Stimulated activated CD8-positive, alpha-beta memory T cell treated with anti-CD3 and anti-CD28 coated beads, Interleukin-4, amount 100 ng/mL, for 1 hour (primary cell): ENCODE data around the gene RPL12.

Source experiments
- DNase-seq, 2 donors: peaks; one replicate each; pipeline ENCODE4 v3.0.0-alpha.2; 2020; ENCODE audit warnings: low read depth in 2 of 2, low spot score in 1 of 2

The RPL12 gene

DNA sequence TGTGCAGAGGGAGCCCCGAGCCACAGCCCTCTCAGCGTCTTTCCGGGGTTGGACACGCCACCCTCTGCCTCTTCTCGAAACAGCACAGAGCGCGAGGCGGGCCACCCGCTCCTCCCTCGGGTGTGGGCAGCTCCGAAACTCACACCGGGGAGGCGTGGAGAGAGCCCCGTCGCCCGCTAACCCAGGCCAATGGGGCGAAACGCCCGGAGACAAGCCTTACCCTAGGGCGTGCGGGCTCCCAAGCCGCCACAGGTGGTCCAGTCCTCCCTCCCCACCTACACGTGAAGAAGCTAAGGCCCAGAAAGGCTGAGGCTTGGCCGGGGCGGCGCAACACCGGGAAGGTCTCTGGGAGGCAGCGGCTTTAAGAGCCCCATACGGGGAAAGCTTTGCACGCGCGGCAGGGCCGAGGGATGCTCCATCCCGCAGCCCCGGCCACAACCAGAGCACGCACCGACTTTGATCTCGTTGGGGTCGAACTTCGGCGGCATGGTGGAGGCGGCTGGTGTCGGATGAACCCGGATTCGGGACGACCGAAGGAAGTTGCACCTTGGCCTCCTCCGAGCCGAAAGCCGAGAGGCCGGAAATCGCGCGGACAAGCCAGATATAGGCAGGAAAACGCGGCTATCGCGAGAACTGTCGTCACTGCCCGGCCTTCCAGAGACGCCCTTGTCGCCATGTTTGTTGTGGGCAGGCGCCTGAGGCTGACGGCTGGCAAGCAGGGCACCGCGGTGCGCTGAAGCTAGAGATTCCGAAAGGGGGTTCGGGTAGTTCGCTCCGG is at the start of gene RPL12, which contains the start of gene LRSAM1:
RPL12 (minus strand) TSS at position 577 of the 778 bp plus-strand sequence; CDS start at position 488, 89 bp downstream.
LRSAM1 (plus strand) TSS at position 681 of the 778 bp plus-strand sequence. CDS start 3,018 bp downstream, outside the sequence.
- DNase-seq = peak; percentile 98 to 99

DNA sequence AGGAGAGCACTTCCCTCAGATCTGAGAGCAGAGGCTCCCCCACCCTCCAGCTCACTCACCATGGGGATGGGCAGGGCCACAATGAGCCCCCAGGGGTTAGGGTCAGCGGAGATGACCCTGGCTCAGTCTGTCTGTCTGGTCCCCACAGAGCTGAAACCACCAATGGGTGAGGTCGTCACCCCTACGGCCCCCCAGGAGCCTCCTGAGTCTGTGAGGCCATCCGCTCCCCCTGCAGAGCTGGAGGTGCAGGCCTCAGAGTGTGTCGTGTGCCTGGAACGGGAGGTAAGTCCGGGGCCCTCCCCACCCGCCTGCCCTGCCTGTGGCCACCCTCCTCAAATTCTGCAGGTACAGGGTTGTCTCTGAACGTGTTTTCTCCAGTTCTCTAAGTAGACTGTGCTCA is 49.7 kb upstream of the RPL12 start:
- no peak for DNase-seq

DNA sequence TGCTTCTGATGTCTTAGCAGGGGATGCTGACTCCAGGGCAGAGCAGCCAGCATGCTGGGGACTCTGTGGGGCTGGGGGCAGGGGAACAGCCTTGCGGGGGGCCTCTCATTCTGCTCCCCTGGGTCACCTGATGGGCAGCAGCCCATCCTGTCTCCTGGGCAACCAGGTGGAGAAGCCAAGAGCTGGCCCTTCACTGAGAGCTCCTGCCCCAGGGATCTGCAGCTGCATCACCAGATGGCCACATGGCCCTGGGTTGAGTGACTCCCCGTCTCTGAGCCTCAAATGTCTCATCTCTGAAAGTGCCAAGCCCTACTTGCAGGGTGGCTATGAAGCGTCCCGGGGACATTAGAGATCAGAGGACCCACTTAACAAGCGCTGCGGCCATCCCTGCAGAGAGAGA is 49.2 kb upstream of the RPL12 start:
- DNase-seq = no peak

DNA sequence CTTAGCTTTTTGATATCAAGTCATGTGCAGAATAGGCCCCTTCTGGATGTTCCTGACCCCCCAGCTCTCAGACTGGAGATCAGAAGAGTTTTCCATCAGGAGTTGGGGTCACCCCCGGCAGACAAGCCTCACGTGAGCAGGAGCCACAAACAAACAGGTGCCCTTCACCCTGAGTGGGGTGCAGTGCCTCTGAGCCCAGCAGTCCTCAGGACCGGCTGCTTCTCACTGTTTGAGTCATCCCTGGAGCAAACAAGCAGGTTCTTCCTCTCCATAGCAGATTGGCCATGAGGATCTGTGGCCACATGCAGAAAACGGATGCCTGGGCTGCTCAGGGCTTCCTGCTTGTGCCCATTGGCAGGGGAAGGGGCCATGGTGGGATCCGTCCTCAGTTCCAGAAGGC is 47.1 kb upstream of the RPL12 start:
- DNase-seq = no peak

DNA sequence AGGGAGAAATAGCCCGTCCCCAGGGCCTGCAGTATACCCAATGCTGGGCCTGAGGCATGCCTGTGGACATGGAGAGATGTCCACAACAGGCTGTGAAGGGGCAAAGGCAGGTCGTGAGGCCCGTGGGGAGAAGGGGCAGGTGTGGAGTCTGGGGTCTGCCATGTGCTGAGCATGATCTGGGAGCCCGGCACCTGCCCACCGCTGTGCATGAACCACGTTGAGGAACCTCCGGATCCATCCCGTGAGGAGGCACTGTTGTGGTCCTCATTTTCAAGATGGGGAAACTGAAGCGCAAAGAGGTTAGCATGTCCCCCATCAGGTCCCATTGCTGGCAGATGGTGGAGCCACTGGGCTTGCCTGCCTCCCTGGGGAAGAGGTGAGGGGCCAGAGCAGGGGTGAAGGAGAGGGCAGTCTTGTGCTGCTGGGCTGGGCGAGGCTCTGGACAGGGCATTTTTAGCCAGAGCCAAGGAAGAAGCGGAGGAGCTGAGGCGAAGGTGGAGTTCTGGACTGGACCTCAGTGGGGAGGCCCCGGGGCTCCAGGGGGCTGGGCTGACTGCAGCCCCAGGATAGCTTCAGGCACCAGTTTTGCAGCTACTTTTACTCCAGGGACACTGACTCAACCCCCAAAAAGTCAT is 46.6 kb upstream of the RPL12 start:
- DNase-seq = no peak

DNA sequence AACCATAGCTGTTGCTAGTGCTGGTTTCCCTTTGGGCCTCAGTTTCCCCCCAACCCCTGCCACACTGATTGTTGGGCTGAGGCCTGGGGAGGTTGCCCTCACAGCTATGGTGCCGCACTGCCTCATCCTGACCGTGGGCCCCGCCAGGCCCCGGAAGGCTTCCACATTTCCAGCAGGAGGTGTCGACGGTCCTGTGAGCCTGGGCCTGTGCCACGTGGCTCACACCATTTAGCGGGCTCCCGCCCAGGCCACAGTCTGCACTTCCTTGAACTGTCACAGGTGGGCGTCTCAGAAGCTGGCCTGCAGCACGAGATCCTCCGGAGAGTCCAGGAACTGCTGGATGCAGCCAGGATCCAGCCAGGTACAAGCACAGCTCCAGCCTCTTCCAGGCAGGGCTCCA is 45.8 kb upstream of the RPL12 start:
- DNase-seq = no peak

DNA sequence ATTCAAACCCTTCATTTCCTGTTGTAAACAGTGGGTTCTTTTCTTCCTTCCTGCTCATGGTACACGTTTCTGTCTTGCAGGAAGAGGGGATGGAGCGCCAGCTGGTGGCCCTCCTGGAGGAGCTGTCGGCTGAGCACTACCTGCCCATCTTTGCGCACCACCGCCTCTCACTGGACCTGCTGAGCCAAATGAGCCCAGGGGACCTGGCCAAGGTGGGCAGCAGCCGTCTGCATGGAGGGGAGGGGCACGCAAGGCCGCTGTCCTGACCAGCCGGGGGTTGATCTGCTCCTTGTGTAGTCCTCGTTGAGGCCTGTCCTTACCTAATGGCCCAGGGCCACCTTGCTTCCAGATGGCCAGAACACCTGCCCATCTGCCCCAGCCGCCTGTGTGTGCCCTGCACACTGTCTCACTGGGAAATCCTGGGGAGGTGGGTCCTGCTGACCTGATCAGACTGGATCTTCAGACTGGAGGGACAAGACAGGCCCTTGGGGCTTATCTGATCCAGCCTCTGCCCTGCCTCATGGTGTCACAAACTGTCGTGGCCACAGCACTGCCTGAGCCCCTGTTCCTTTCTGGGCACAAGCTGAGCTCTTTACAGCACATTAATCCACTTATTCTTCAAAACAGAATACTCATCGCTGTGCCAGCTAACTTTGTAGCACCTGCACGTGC is 44.8 kb upstream of the RPL12 start:
- DNase-seq = no peak

DNA sequence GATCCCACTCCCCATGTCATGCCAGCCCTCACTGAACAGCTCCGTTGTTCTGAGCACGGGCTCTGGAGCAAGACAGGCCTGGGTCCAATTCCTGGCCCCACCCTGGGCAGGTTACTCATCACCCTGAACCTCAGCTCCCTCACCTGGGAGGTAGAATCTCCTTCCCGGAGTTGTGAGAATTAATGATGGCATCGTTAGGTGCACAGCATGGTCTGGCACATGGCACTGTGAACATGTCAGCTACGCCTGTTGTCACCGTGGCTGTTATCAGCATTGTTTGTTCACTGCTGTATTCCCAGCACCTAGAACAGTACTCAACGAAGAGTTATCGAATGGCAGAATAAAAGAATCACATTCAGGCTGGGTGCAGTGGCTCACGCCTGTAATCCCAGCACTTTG is 43.1 kb upstream of the RPL12 start:
- no peak for DNase-seq

DNA sequence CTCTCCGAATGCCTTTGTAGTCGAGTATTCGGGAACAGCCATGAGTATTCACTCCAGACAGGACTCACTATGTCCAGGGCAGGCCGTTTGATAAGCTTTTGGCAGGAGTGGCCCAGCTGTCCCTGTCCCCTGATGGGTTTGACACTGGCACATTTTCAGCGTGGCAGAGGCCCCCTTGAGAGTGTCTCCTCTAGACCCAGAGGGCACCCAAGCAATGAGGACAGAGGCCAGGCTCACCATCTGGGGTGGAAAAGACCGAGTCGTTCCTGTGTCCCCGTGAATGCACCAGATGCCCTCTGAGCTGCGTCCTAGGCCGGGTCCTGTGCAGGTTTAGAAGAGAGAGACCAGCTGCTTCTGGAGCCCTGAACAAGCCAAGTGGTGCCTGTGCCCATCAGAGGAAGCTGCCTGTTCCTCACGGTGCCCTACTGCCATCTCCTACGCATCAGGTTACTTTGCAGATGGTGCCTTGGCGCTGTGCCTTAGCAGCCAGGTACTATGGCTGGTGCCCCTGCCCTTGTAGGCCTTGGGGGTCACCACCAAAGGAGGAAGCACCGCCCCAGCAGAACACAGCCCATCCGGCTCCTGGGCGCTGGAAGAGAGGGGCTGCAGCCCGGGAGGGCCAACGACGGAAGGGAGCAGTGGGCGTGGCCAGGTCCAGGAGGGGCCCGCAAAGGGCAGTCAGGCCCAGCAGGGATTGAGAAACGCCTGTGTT is 42.5 kb upstream of the RPL12 start:
- DNase-seq = no peak

DNA sequence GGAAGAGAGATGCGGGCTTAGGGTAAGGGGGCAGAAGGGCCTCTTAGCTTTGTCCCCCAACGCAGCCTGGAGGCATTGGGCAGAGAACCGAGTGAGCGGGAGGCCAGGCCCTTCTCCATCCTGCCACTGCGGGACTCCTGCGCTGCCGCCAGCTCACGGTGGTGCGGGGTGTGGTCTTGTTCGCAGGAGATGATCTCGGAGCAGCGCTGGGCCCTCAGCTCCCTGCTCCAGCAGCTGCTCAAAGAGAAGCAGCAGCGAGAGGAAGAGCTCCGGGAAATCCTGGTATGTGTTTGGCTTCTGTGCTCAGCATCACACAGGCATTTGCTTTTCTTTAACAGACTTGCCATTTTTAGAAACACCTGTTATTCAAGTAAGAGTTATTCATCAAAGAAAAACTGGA is 41.4 kb upstream of the RPL12 start:
- no peak for DNase-seq

DNA sequence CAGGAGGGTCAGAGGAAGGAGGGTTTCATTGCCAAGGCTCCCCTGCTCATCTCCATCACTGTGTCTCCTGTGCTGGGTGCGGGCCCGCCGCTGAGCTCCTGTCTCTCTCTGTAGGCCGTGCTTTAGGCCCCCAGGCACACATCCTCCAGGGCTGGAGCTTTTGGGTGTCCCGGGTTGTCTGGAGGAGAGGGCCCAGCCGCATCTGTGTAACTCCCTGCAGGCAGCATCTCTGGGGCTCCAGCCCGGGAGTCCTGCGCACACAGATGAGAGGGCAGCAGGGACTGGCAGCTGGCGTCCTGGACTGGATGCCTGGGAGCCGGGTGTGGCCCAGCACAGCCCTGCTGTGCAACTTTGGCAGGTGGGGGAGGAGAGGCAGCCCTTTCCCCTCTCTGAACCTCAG is 40.3 kb upstream of the RPL12 start:
- DNase-seq = no peak

DNA sequence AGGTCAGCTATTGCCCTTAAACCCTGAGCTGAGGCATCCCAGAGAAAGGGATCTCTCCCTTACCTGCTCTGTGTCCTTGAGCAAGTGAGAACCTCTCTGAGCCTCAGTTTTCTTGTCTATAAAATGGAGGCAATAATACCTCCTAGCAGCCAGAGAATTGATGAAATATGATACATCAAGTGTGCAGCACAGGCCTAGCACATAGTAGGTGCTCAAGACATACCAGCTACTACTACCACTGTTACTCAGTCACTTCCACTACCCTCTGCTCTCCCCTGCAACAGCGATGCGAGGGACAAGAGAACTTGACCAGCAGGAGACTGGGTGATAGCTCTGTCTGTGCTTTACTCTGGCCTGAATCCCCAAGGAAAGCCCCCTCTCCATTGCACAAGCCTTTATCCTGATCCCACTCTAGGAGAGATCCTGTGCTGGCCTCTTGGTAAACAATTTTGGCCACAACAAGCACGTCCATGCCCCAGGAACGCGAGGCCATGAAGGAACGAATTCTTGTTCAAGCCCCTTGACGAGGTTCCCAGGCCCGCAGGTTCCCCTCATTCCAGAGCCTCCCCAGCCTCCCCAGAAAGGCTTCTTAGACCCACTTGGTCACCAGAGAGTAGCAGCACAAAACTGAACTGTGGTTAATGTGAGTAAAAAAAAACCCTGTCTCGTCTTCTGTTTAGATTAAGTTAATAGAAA is 39.5 kb upstream of the RPL12 start:
- no peak for DNase-seq

DNA sequence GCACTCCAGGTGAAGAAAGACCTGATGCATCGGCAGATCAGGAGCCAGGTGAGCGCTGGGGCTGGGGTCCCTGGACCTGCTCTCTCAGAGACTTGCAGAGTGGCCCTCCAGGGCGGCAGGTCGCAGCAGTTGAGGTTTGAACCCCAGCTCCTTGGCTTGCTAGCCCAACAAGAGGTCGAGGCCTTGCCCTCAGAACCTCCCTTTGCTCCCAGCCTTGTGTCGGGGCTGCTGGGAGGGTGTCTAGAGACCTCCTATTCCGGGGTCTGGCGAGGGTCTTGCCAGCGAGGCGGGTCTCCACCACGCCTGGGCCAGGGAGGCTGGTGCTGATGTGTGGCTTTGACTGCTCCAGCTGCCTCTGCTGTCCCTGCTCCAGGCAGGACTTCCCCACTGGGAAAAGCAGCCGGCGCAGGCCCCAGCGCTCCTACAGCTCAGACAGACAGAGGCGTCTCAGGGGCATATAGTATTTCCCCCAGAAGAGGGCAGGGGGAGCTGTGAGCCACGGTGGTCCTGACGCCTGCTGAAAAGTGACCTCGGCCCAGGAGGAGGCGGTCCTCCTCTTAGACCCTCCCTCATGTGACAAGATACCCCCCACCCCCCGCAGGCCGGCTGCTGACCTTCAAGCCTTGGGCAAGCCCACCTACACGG is 38.4 kb upstream of the RPL12 start:
- no peak for DNase-seq

DNA sequence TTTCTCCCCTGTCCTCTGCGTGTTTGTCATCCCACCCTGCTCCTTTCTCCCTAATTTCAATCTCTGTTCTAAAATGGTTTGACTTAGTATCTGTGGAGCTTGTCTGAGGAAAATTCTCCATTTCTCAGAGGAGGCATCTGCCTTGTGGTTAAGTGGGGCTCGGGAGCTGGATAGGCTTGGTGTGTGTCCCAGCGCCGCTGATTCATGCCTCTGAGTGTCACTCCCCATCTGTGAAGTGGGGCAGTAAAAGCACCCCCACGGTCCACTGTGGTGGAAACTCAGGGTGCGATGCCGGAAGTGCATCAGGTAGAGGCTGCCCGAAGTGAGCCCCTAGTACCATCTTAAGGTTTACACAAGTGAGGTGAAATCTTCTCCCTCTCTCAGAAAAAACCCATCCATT is 37.7 kb upstream of the RPL12 start:
- DNase-seq = no peak

DNA sequence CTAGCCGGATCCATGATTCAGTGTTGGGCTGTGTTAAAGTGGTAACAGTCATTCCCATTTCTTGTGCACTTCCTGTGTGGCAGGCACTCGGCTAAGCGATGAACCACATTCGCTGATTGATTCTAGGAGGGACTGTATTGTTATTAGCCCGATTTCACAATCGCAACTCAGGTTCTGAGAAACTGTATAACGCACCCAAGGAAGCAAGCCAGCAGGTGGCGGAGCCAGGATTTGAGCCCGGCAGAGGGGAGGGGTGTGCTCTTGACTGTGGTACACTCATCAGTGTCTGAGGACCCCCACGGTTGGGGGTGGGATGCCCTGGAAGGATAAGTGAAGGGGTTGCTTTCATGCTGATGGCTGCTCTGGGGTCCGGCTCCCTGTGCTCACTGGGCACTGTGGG is 34.8 kb upstream of the RPL12 start:
- no peak for DNase-seq

DNA sequence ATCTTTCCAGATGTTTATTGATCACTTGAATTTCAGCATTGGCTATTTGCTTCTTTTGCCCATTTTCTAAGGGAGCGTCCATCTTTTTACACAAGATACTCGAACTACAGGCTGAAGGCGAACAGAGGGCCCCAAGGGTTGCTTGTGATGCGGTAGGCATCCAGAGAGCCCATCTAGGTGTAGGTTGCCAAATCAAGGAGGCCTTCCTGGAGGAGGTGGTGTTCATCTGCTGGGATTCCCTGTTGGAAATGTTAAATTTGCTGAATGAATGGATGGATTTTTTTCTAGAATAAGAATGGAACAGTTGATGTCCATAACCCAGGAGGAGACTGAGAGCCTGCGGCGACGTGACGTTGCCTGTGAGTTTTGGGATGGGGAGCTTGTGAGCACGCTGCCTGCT is 31.5 kb upstream of the RPL12 start:
- no peak for DNase-seq

DNA sequence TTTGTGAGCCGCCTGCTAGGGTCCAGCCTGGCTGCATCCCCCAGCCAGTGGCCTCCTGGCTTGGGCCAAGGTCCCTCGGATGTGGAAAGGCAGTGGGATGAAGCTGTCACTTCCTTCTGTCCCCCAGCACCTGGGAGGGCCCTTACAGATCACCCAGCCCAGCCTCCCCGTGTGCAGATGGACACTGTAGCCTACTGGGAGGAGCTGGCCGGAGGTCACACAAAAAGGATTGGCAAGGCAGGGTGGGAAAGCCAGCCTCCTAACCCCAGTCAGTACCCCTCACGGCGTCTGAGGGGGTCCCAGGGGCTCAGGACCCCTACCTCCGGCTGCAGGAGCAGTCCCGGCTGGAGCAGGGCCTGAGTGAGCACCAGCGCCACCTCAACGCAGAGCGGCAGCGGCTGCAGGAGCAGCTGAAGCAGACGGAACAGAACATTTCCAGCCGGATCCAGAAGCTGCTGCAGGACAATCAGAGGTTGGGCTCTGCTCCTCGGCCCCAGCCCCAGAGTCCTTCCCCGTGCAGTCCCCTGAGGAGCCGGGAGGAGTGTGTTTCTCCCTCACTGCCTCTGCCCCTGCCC is 28.4 kb upstream of the RPL12 start:
- DNase-seq = no peak

DNA sequence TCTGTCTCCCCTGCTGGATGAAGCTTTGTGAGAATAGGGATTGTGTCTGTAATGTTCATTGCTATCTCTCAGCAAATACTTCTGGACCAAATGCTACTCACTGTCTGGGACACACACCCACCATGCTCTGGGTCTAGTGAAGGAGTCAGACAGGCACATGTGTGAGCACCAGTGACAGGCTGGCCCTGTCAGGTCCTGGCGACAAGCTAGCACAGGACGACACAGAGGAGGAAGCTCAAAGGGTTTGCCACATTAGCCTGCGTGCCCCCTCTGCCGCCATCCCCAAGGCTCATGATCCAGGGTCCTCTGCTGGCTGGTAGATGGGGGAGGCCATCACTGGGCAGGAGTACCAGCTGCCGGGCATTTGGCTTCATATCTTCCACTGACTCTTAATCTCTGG is 23.4 kb upstream of the RPL12 start:
- DNase-seq = no peak

DNA sequence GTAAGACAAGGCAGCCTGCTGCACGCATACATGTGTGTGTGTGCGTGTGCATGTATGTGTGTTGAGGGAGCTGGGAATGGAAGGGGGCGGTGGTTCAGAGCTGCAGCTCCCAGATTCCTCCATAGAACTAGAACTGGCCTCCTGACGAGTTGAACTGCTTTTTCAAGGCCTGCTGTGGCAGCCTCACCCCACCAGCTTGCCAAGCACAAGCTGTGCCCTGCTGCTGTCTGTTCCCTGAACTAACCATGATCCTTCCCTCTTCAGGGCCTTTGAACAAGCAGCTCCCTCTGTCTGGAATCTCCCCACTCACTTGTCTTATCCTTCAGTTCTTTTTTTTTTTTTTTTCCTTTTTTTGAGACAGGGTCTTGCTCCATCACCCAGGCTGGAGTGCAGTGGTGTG is 22.7 kb upstream of the RPL12 start:
- DNase-seq = no peak

DNA sequence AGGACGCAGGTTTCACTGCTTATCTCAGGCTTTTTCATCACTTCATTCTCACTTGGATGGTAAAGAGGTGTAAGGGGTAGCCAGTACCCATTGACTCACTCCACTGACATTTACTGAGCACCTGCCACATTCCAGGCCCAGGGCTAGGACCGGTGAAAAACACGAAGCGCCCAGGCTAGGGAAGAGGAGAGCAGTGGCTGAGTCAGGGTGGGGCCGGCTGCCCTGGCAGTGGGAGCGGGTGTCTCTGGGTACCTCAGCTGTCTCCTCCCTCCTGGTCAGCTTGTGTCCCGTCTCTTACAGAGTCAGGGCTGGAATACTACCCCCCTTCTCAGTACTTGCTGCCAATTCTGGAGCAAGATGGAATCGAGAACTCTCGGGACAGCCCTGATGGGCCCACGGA is 22.3 kb upstream of the RPL12 start:
- no peak for DNase-seq
